ENCODE results near the gene MT1E. TPM values are rescaled to one million over a fixed set of nuclear protein-coding genes. Genes with fewer than 3 reads are reported as not detected.

MT1E gene
- total and polyA plus RNA-seq, 12 donors: 105 to 1,395 (median 413) TPM

DNA sequence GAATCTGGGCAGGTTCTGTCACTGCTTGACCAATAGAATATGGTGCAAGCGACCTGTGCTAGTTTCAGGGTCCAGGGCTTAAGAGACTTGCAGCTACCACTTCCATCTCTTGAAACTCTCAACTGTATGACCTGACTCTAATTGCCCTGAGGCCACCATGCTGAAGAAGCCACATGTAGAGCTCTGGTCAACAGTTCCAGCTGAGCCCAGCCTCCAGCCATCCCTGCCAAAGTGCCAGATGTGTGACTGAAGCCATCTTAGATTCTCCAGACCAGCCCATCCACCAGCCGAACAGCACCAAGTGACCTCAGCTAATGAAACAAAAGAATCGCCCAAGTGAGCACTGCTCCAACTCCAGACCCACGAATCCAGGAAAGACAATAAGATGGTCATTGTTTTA, 20.6 kb upstream of the MT1E start:
- intact Hi-C loops (cut with DNase I): loop anchor here (5.0 to 10.0 kb wide), 4 partner anchors 82 to 100 kb away; no protein-coding TSS in a partner anchor
- Histone ChIP-seq H3K4me1 (replicated peaks in 1 of 2) (peaks cover 28 to 32% of the 10 kb centered on the region in 2 donors), H3K4me3 (no peak overlapping the region), H3K27ac (peak overlapping the region; percentile 13 to 100 (median 99)), H3K36me3 (replicated peaks in 1 of 2) (no peaks in the 10 kb centered on the region), H3K27me3 (no peaks in the 10 kb centered on the region), H3K9me3 (replicated peaks in 1 of 3) (no peaks in the 10 kb centered on the region)
- no peak for TF ChIP-seq POLR2A (IDR thresholded peaks at IDR 0.05)
- WGBS, 4 donors: 87 to 95% (median 89%) methylated on average over 3 to 4 of the region's 4 CpGs
- peak in 1 of 7 donors; percentile 21 for DNase-seq

GRCh38 chr16:56605475-56605874, 20.1 kb upstream of the MT1E start:
- peak in 1 of 7 donors; percentile 9 for DNase-seq
- Histone ChIP-seq H3K36me3 (replicated peaks in 1 of 2) (no peaks in the 10 kb centered on the region), H3K4me3 (no peak overlapping the region), H3K27ac (peak overlapping the region; percentile 90 to 100 (median 99)), H3K27me3 (no peaks in the 10 kb centered on the region), H3K9me3 (replicated peaks in 1 of 3) (no peaks in the 10 kb centered on the region), H3K4me1 (replicated peaks in 1 of 2) (peaks cover 33 to 37% of the 10 kb centered on the region in 2 donors)
- WGBS, 4 donors: 50 to 83% (median 64%) methylated on average over 1 of the region's 1 CpG
- TF ChIP-seq, protein P1, sequence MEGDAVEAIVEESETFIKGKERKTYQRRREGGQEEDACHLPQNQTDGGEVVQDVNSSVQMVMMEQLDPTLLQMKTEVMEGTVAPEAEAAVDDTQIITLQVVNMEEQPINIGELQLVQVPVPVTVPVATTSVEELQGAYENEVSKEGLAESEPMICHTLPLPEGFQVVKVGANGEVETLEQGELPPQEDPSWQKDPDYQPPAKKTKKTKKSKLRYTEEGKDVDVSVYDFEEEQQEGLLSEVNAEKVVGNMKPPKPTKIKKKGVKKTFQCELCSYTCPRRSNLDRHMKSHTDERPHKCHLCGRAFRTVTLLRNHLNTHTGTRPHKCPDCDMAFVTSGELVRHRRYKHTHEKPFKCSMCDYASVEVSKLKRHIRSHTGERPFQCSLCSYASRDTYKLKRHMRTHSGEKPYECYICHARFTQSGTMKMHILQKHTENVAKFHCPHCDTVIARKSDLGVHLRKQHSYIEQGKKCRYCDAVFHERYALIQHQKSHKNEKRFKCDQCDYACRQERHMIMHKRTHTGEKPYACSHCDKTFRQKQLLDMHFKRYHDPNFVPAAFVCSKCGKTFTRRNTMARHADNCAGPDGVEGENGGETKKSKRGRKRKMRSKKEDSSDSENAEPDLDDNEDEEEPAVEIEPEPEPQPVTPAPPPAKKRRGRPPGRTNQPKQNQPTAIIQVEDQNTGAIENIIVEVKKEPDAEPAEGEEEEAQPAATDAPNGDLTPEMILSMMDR (IDR thresholded peaks at IDR 0.05): no peak
- no peak for TF ChIP-seq POLR2A (IDR thresholded peaks at IDR 0.05)
- intact Hi-C loops (cut with DNase I): loop anchor here in 1 of 2 donors (10.0 kb wide), 1 partner anchor 99 kb away; no protein-coding TSS in a partner anchor

DNA sequence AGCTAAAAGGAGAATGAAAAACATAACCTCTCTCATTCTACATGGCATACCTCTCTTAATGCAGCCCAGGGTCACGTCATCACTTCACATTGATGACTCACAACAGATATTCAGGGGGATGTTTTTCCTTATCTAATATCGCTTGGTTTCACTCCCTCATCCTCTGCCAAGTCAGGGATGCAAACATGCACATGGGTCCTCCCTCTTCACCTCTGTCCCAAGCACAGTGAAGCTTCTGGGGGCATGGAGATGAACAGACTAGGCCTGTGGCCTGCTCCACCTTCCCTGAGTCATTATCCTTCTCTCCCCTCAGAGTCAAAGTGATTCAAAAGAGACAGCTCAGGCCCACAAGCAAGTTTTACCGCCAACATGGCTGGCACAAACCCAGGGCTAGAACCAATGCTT, 19.5 kb upstream of the MT1E start:
- Histone ChIP-seq H3K9me3 (replicated peaks in 1 of 3) (no peaks in the 10 kb centered on the region), H3K27me3 (no peaks in the 10 kb centered on the region), H3K4me3 (no peak overlapping the region), H3K36me3 (replicated peaks in 1 of 2) (no peaks in the 10 kb centered on the region), H3K4me1 (replicated peaks in 1 of 2) (peaks cover 39 to 43% of the 10 kb centered on the region in 2 donors), H3K27ac (peak overlapping the region; percentile 90 to 100 (median 99))
- intact Hi-C loops (cut with DNase I): loop anchor here in 1 of 2 donors (10.0 kb wide), 1 partner anchor 99 kb away; no protein-coding TSS in a partner anchor
- TF ChIP-seq, protein P1 (IDR thresholded peaks at IDR 0.05): no peak
- TF ChIP-seq POLR2A (IDR thresholded peaks at IDR 0.05): no peak
- 28 to 37% (median 29%) methylated on average over 3 of the region's 3 CpGs for WGBS, 4 donors
- peak in 5 of 7 donors; percentile 74 to 86 (median 78) for DNase-seq

DNA sequence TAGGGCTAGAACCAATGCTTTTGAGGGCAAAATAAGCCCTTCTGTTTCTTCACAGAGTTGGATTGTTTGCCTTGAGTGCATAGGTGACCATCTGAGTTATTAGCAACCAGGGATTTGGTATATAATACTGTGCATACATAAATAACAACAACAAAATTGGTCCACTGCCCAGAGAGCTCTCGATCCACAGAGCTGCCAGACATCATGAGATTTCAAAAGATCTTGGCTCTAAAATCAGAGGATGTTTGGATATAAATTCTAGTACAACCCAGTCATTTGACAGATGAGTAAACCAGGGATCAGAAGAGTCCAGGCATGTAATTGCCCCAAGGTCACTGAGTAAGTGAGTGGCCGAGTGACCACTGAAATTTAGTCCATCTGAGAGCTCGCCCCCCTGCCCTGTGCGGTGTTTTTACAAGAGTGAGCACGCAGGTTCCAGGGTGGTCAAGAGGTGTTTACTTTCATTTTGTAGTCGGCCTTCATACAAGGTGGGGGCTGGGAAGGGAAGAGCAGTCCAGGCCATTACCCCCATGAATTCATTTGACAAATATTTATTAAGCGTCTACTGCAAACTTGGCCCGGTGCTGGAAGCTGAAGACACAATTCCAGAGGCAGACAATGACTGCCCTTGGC, 19.0 kb upstream of the MT1E start:
- no peaks in the 10 kb centered on the region for H3K27me3 ChIP-seq
- H3K9me3 ChIP-seq (replicated peaks in 1 of 3): no peaks in the 10 kb centered on the region
- WGBS, 4 donors: 20 to 34% (median 25%) methylated on average over 8 of the region's 8 CpGs
- DNase-seq: peak; percentile 75 to 91 (median 87)
- no peaks in the 10 kb centered on the region for H3K36me3 ChIP-seq (replicated peaks in 1 of 2)
- peak overlapping the region in 1 of 4 donors; percentile 62 for H3K4me3 ChIP-seq
- peak overlapping the region; percentile 90 to 100 (median 99) for H3K27ac ChIP-seq
- TF ChIP-seq POLR2A (IDR thresholded peaks at IDR 0.05): peak in 1 of 2 donors; percentile 50
- TF ChIP-seq, protein P1 (IDR thresholded peaks at IDR 0.05): no peak
- intact Hi-C loops (cut with DNase I): loop anchor here in 1 of 2 donors (10.0 kb wide), 1 partner anchor 98 kb away; no protein-coding TSS in a partner anchor
- H3K4me1 ChIP-seq (replicated peaks in 1 of 2): peaks cover 44 to 48% of the 10 kb centered on the region in 2 donors

All from adrenal gland (tissue), 12 donors.